ENCODE data around the gene SLC39A1.

SLC39A1 gene

DNA sequence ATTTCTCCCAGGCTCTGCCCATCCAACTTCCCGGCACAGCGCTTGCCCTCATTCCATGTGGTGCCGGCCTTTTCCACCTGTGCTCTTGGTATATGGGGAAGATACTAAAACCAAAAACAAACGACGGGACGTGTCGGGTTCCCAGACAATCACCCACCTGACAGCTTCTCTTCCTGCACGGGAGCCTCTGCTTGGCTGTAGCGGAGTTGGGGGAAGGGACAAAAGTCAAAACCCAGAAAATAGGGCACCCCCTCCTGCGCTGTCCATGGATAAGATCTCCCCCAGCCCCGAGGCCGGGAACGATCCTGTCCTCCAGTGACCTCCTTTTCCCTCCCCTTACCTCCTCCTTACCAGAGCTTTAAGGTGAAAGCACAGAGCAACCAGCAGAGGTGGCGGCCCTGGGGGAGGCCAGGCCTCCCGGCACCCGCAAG lies 13.5 kb upstream of the SLC39A1 start:
- no peak for DNase-seq (ENCODE audit: low read depth in 2 of 2)

DNA sequence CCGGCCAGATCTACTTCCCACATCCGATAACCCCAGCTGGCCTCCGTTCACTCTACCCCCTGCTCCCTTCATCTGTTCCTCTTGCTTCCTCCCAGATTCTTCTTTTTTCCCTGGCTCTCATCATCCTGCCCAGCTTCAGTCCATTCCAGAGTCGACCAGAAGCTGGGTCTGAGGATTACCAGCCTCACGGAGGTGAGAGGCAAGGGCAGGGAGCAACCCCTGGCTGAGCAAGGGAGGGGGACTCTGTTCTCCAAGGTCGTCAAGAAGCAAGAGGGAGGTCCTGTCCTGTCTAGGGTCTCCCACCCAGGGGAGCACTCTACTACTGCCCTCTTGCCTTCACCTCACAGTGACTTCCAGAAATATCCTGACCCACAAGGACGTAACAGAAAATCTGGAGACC lies 10.2 kb upstream of the SLC39A1 start:
- DNase-seq (ENCODE audit: low read depth in 2 of 2) = no peak

DNA sequence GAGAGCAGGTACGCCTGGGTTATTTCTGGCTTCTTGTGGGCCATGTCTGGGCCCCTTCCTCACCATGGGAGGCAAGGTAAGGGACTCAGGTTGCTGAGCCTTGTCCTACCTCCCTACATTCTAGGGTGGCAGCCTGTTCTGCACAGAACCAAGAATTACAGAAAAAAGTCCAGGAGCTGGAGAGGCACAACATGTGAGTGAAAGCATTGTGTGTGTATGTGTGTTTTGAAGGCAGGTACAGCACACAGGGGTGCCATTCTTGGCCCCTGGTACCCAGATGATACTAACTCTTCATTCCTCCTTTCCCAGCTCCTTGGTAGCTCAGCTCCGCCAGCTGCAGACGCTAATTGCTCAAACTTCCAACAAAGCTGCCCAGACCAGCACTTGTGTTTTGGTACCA lies 9.7 kb upstream of the SLC39A1 start:
- no peak for DNase-seq (ENCODE audit: low read depth in 2 of 2)

DNA sequence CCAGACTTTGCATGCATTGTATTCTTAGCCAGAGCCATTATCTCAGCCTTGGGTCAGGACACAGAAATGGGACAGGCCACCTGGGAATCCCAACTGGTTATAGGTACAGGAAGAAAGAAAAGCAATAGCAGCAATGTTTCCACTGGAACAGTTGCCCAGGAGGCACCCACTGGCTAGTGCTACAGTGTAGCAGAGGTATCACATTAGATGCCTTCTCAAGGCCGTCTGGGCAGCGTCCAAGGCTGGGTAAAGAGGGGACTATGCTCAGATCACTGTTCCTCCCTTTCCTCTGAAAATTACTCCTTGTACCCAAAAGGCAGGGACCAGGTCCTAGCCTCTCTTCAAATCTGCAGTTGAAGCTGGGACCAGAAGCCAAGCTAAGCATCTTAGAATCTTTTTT lies 7.0 kb upstream of the SLC39A1 start:
- no peak for DNase-seq (ENCODE audit: low read depth in 2 of 2)

DNA sequence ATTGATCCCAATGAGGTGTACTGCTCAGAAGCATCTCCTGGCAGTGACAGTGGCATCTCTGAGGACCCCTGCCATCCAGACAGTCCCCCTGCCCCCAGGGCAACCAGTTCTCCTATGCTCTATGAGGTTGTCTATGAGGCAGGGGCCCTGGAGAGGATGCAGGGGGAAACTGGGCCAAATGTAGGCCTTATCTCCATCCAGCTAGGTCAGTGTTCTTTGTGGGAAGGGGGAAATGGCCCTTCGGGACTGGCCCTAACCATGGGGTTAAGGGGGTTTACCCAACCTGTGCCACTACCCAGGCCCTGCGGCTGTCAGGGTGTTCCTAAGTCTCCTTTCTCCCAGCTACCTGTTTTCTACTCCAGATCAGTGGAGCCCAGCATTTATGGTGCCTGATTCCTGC lies 5.6 kb upstream of the SLC39A1 start:
- DNase-seq (ENCODE audit: low read depth in 2 of 2) = no peak

DNA sequence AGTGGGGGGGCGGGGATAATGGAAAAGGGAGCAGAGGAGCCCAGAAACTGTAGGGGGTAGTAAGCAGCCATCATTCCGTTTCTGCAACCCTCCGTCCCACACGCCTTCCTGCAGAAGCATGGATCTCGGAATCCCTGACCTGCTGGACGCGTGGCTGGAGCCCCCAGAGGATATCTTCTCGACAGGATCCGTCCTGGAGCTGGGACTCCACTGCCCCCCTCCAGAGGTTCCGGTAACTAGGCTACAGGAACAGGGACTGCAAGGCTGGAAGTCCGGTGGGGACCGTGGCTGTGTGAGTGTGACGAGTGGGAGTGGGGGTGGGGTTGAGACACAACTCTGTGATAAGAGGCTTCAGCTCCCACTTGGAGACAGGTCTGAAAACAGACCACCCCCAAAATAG lies 5.1 kb upstream of the SLC39A1 start:
- no peak for DNase-seq (ENCODE audit: low read depth in 2 of 2)

DNA sequence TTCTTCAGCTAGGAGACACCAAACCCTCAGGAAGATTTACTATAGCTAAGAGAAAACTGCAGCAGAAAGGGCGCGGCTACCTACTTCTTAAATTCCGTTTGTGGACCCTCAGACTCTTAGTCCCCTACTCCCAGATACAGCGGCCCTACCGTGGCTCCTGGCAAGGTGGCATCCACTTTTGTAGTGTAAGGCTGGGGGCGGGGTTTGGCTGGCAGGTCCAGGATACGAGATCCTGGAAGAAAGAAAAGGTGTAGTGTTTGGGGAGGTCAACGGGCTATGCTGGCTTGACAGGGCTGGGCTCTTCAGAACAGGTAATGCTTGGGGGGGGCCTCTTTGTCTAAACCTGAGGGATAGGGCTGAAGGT lies 4.6 kb upstream of the SLC39A1 start:
- DNase-seq (ENCODE audit: low read depth in 2 of 2) = no peak

DNA sequence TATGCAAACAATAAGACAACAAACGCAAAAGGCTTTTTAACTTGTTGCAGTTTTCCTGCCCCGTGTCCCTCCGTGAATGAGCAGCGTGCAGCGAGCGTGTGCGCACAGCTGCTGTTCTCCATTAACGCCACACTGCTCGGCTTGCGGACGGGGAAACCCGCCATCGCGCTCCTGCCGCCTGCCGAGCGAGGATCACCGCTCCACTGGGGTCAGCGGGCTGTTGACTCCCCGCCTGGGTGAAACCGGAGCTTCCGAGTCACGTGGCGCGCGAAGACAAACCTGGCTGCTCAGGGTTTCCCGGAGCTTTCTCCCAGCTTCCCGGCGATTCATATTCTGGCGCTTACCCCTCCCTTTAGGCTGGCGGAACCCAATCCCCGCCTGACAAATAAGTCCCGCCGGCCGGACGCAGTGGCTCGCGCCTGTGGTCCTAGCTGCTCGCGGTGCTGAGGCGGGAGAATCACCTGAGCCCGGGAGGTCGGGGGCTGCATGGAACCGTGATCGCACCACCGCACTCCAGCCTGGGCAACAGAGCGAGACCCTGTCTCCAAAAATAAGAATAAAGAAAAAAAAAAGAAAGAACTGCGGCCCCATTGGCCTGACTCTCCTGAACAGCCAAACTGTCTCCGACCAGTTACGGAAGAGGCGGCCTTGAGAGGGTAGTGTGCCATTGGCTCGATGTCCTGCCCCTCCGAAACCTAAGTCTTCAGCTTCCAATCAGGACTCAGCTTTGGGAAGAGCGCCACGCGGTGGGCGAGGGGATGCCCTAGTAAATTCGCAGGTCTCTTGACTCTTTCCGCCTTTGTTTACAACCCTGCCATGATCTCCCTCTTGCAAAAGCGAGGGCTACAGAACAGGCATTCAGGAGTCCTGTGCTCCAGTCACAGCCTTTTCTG lies 4.0 kb upstream of the SLC39A1 start, which contains the start of gene CREB3L4:
CREB3L4 (plus strand) TSS at position 796 of the 893 bp plus-strand sequence. CDS start 624 bp downstream, outside the sequence.
- DNase-seq (ENCODE audit: low read depth in 2 of 2) = peak; percentile 94

DNA sequence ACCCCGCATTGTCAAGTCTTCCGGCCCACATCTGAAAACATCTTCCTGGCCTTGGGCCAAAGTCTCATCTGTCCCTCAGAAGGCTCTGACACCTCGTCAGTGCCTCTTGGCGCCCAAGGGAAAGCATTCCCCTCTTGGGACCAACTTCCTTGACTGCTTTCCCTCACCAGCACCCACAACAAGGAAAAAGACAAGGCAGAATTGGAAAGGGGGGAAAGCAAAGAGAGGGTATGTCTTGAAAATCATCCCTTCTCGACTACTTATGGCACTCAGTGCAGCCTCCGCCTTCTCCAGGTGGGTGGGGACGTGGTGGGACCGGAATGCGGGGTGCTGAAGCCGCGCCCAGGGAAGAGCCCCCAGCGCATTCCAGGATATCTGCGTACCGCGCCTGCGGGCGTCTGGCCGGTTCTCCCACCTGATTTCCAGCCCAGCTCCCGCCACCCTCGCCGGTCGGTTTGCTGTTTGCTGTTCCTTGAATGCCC lies 554 bp upstream of the SLC39A1 start:
- DNase-seq (ENCODE audit: low read depth in 2 of 2) = no peak

DNA sequence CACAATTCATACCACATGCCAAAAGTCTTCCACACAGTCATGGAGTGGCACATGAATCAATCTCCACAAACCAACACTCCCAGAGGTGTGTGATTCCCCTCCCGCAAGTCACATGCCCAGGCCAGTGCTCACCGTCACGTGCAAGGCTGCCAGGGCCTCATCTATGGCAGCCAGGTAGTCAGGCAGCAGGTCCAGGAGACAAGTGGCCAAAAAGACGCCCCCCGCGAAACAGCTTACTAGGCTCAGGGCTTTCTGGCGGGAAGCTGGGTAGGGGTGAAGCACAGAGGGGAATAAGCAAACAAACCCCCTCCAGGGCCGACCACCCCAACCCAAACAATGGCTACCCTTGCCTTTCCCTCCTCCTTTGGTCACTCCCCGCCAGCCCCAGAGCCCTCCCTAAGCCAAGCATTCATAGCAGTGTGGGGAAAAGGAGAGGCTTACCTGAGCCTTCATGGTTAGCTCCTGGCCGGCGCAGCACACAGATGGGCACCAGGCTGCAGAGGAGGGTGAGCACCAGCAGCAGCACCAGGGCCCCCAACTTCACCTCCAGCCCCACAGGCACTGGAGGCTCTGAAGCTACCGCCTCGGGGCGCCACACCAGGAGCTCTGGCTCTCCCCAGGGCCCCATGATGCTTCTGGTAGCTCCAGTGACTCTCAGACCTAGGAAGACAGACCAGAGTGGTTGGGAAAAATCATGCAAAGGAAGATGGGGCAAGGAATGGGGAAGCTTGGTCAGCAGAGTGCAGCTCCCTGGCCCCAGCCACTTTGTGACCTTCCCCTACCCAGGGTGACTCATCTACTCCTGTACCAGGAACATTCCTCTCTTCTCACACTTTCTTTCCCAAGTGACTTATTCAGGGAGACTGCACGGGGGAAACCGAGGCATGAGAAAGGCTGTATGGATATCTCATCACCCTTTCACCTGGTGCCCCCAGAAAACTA lies 978 bp downstream of the SLC39A1 start:
- no peak for DNase-seq (ENCODE audit: low read depth in 2 of 2)

DNA sequence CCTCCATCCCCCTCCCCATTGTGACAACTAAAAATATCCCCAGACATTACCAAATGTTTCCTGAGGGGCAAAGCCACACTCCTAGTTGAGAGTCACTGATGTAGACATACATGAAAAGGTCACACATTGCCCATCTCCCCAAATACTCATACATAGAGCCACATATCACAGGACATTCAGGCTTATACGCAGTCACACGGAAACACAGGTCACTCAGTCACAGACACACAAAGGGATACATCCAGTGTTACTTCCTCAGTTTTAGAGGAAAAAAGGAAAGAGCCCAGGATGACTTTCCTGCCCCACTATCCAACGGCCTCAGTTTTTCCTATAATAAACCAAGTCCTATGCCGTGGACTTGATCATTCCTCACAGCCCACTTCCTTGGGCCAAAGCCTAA lies 1.9 kb downstream of the SLC39A1 start:
- DNase-seq (ENCODE audit: low read depth in 2 of 2) = no peak

DNA sequence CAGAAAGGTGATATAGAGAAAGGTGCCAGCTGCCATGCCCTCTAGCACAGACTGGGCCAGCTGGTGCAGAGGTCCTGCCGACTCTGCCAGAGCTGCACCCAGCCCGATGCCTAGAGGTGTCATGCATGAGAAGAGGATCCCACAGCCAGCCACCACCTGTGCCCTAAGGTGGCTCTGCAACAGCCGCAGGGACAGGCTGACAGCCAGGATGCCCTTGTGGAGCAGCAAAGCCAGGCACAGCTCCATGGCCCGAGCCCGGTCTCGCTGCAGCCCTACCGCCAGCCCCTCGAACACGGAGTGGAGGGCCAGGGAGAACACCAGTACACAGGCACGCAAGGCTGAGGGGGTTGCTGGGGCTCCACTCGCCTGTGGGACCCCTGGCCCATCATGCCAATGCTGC lies 3.1 kb downstream of the SLC39A1 start:
- DNase-seq (ENCODE audit: low read depth in 2 of 2) = no peak

DNA sequence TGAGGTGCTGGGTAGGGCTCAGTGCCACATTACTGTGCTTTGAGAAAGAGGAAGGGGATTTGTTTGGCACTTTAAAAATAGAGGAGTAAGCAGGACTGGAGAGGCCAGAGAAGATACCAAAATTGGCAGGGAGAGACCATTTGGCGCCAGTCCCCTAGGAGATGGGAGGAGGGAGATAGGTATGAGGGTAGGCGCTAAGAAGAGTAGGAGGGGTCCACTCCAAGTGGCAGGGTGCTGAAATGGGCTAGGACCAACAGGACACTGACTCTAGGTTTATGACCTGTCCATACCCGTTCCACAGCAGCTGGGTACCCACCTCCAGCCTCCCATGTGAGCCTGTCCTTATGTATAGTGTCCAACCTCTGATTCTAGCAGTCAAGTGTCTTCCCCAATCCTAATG lies 3.9 kb downstream of the SLC39A1 start:
- DNase-seq (ENCODE audit: low read depth in 2 of 2) = no peak

DNA sequence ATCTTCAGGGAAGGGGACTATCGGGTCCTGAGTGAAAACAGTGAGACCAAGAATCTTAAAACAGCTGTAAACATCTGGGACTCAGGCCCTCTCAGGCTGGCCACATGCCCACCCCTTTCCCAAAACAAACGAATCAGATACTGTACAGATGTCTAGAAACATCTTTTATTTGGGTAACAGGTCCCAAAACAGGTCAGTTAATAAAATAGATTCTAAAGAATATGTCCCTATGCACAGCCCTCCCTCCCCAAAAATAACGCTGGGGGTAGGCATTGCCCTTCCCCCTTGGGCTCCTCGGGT lies 4.4 kb downstream of the SLC39A1 start:
- no peak for DNase-seq (ENCODE audit: low read depth in 2 of 2)

DNA sequence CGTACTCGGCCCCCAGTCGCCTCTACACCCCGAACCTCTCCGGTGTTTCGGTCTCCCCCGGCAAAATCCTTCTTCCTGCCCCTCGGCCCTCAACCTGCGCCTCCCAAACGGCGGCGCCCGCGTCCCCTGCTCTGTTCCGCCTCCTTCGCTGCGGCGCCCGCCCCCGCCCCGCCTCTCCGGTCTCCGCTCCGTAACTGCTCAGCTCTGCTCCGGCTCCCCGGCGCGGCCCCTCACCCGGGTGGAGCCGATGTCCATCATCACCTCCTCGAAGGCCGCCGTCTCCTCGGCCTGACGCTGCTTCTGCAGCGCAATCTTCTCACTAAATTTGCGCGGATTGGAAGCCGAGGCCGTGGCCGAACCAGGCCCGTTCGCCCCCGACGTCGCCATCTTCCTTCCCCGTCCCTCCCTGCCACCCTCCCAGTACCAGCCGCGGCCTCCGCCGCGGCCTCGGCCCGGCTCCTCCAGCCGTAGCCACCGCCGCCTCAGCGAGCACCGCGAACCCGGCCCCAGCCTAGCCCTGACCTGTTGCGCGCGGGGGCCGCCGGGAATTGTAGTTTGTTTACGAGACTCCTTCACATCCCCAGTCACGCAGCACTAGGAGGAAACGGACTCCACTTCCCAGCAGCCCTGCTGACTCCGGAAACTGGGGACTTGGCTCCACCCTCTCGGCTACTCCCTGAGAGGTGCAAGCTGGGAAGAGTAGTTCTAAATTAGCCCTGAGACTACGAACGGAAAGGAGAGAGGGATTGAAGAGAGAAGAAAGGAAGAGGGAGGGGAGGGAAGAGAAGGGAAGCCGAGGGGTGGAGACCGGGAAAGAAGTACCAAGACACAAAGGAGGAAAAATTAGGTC lies 5.0 kb downstream of the SLC39A1 start, which contains the start of gene CRTC2:
CRTC2 (minus strand) TSS at position 502 of the 850 bp plus-strand sequence; CDS start at position 387, 115 bp downstream.
- DNase-seq (ENCODE audit: low read depth in 2 of 2) = peak; percentile 95

DNA sequence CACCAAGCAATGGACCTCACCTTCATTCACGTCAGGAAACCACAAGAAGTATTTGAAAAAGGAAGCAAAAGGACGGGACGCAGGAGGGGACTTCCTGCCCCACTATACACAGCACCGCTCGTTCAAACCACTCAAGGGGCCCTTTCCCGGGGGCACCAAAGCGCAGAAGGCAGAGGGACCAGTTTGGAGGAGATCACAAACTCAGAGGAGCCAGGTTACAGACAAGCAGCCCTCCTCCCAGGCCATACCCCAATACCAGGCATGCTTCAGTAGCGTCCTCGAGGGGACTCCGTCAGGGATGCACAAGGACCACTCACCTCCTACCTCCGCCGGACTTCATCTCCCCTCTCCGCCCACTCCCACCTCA lies 5.6 kb downstream of the SLC39A1 start:
- no peak for DNase-seq (ENCODE audit: low read depth in 2 of 2)

DNA sequence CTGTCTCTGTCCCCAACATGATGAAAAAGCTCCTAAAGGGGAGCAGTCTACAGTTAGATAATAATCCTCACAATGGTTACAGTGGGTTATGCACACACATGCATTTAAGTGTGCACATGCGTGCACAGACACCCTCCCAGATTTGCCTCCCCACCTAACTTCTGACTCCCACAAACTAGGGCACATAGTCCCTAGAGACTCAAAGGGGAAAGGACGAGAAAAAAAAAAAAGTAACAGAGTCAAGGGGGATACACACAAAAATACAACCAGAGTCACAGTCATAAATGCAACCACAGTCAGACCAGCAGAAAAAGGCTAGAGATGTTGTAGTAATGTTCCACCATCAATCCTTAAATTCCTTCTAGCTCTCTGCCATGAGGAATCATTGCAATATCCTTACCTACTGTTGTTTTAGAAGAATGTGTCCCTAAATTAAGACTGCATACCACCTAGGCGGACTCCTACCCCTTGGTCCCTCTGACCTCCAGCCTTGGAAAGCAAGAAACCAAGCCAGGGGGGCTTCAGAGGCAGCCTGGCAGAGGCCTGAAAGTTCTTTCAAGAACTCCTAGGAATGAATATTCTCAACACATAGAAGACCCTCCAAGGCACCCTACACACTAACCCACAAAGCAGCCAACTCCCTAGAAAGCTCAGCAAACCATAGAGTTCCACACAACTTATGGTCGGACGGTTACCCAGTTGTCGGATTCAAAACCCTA lies 6.2 kb downstream of the SLC39A1 start:
- DNase-seq (ENCODE audit: low read depth in 2 of 2) = no peak

DNA sequence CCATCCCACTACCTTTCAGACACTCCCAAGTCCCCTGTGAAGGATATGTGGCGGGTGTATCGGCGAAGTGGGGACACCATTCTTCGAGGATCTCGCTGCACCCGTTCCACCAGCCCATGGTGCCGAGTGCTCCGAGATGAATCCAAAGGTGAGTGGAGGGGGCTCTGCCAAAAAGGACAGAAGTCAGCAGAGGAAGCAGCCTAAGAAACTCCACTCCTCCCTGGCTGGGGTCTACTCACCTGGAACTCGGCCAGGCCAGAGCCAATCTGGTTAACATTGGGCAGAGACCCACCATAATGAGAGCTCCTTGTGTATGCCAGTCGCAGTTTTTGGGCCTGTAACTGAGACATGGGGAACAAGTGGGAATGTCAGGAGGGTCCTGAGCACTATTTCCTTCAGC lies 8.5 kb downstream of the SLC39A1 start:
- DNase-seq (ENCODE audit: low read depth in 2 of 2) = no peak

DNA sequence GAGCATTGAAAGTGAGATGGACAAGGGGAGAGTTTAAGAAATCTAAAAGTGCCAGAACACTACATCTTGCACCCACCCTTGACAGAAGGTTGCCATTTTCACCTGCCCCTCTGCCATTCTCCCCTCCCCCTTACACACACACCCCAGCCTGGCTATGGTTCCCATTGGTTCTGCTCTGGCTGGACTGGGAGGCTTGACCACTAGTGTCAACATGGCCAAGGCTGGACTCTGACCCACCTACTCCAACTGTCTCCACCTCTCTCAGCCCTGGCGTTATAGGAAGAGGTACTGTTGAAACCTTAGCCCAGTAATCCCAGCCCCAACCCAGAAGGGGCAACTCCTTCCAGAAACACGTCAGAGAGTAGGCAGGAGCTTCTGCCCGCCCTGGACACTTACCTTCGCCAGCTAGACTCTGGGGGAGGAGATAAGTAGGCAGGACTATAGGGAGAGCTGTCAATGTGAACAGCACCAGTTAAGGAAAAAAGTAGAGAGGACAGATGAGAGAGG lies 9.4 kb downstream of the SLC39A1 start:
- no peak for DNase-seq (ENCODE audit: low read depth in 2 of 2)

DNA sequence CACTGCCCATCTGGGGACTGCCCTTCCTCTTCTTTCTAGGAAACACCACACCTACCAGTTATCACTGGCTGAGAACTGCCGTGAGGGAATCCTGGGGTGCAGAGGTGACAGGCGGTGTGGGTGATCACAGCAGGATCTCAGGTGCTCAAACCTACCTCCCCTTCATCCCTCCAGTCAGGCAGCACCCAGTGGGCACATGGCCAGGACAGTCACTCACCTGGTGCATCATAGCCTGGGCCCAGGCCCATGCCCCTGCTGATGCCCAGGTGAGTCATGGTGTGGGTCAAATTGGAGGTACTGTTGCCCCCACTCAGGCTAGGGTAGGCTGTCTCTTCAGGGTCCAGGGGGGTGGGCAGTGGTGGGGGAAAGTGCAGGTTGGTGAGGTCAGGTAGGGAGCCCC lies 11.5 kb downstream of the SLC39A1 start:
- no peak for DNase-seq (ENCODE audit: low read depth in 2 of 2)

DNA sequence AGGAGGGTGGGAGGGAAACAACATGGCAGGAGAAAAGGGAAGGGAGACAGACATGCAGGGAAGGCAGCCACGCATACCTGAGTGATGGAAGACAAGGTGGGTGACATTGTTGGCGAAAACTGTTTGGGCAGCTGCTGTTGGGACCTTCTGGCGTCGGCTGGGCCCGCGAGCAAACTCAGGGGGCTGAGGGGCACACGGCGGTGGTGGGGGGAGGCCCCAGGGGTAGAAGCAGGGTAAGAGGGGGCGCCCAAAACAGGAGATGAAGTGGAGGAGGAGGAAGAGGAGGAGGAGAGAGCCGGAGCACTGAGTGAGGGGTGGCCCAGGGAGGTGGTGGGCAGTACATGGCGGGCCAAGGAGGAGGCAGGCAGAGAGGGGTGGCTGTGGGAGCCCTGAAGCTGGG lies 12.2 kb downstream of the SLC39A1 start:
- no peak for DNase-seq (ENCODE audit: low read depth in 2 of 2)

All from fibroblast of skin of left quadriceps (primary cell).